Heart right ventricle (tissue), 16 donors: ENCODE measurements around the gene SLC8B1. TPM values are rescaled to one million over a fixed set of nuclear protein-coding genes. Genes with fewer than 3 reads are reported as not detected.
A peak's percentile ranks its signal among the peaks of the same experiment; 100 is the strongest.

ENCODE experiments used
- ATAC-seq, 8 donors: fragments of 200-7000 bp; cut with Tn5 transposase; one replicate each; pipeline ENCODE4 v1.9.1; 2020; ENCODE audit warnings: mild to moderate bottlenecking in 8 of 8, moderate library complexity in 8 of 8, moderate number of reproducible peaks in 1 of 8
- DNase-seq, 2 donors: peaks; one replicate each; pipeline ENCODE4 v3.0.0-alpha.2; 2020
- H3K27ac ChIP-seq, 10 donors: fragments of 200-600 bp; sonication (generic) in 2 of 10; one replicate each; pipeline versions ENCODE4 v1.5.0 to v1.8.0; 2020 to 2022; ENCODE audit warnings: mild to moderate bottlenecking in 3 of 10
- H3K27me3 ChIP-seq, 7 donors: fragments of 200-600 bp; one replicate each; pipeline ENCODE4 v1.8.0; 2021 to 2022; ENCODE audit warnings: mild to moderate bottlenecking in 2 of 7
- H3K36me3 ChIP-seq, 9 donors: fragments of 200-600 bp; sonication (generic) in 1 of 9; one replicate each; pipeline versions ENCODE4 v1.5.0 to v1.8.0; 2020 to 2022; ENCODE audit warnings: mild to moderate bottlenecking in 2 of 9
- H3K4me1 ChIP-seq, 9 donors: fragments of 200-600 bp; sonication (generic) in 1 of 9; one replicate each; pipeline versions ENCODE4 v1.5.0 to v1.8.0; 2020 to 2022; ENCODE audit warnings: mild to moderate bottlenecking in 4 of 9
- H3K4me3 ChIP-seq, 10 donors: fragments of 200-600 bp; sonication (generic) in 2 of 10; one replicate each; pipeline versions ENCODE4 v1.5.0 to v1.8.0; 2020 to 2022; ENCODE audit warnings: mild to moderate bottlenecking in 7 of 10, moderate library complexity in 2 of 10
- H3K9me3 ChIP-seq, 11 donors: fragments of 200-600 bp in 10 of 11; sonication (generic) in 2 of 11; one replicate each; pipeline versions ENCODE4 v1.5.0 to v1.8.0; 2013 to 2022; ENCODE audit warnings: mild to moderate bottlenecking in 2 of 11, control low read depth in 1 of 11, moderate library complexity in 1 of 11
- CTCF ChIP-seq, 9 donors: fragments of 200-600 bp; sonication (generic) in 2 of 9; IDR thresholded peaks; one replicate each; pipeline versions ENCODE4 v1.5.0 to v1.8.0; 2021 to 2022; ENCODE audit warnings: antibody characterized with exemption in 9 of 9, mild to moderate bottlenecking in 5 of 9, moderate library complexity in 1 of 9
- WGBS, 2 donors: extraction: QIAGEN DNeasy Blood & Tissue Kit; methylation state at CpG; one replicate each; pipeline ENCODE4 v1.1.7; 2013; ENCODE audit warnings: inconsistent platforms in 1 of 2; 5-methylcytosine and 5-hydroxymethylcytosine counted together
- intact Hi-C, 10 donors: fragments of 100-400 bp; cut with DNase I; formaldehyde crosslinking; loops; one replicate each; pipeline versions ENCODE4 v1.11.1 to v1.14.2; 2022
- polyA plus RNA-seq, 2 donors: library from polyadenylated mRNA; stranded (reverse); fragments of 200-250 nt; gene quantifications; one replicate each; pipeline ENCODE4 v1.2.3, GENCODE V29; 2013
- total RNA-seq, 10 donors: library from RNA; stranded (reverse); fragmentation: NEBNext Ultra II Directional in 3 of 10; extraction: Animal tissue kit (Norgen Biotek cat#: 25700) in 3 of 10; gene quantifications; one replicate each; pipeline versions ENCODE4 v1.2.1 to v1.2.4, GENCODE V29; 2021 to 2023
- donor health status: Arrhythmogenic right ventricular cardiomyopathy.
- donor health status: ischemic (EF 13 %, LVEDD 7.1; RV severe dilation, severe dysfunction).
- donor health status: healthy with polysubstance abuse.
- donor health status: DM: no; HTN: yes; CAD: no.
- donor health status: DM: no; HTN: no; CAD: no.
- donor health status: ischemic (EF 25% LVEDD 6.9; RV normal size, moderate dysfunction).
- donor health status: ischemic (EF 25% LVEDD 5.7; RV mildly dilated, moderate dysfunction).
- donor health status: healthy.
- donor health status: DM: yes; HTN: yes; CAD: no.
- donor health status: Ischemic cardiomyopathy.
- donor health status: ischemic (EF 35%, LVEDD 5.7; RV mildly dilated, moderate dysfunction).
- donor health status: nonischemic (EF 11% LVEDD 7.7; RV severe dilation, severe dysfunction).
- donor health status: DM: yes; HTN: yes; CAD: no.
- donor health status: PGD.
- donor health status: ischemic (EF 29% LVEDD 5.4; RV normal size, mild dysfunction).
- donor health status: nonischemic (EF 23%, LVEDD 6.1; RV moderate dilation, normal function).

SLC8B1 gene
- total and polyA plus RNA-seq, 12 donors, result 7.2 to 16.9 (median 11.9) TPM

DNA sequence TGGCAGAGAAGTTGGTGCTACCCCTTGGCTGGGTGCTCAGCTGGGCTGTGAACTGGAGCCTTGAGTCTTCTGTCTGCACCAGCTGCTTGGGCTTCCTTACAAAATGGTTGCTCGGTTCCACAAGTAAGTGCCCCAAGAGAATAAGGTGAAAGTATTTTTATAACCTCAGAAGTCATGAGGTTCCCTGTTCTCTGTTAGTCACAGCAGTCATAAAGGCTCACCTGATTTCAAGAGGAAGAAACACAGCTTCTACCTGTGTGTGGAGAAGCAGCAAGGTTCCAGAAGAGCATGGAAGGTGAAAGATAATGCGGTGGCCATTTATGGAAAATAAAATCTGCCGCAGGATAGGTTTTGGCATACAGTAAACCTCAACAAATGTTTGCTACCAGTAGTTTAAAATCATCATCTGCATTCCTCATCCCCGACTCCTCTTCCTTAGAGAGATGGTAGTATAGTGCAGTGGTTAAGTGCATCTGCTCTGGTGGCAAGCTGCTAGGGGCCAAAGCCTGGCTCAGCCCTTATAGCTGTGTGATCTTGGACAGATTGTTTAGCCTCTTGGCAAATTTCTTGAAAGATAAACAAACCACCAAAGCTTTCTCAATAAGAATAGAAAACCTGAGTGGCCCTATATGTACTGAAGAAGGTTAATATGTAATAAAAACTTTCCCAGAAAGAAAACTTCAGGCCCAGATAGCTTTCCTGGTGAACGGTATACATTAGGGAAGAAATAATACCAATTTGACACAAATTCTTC is 81.2 kb downstream of the SLC8B1 start:
- Histone ChIP-seq H3K4me3 (no peak overlapping the region), H3K27ac (peak overlapping the region in 8 of 10 donors; percentile 47 to 98 (median 80)), H3K27me3 (no peaks in the 10 kb centered on the region), H3K9me3 (peaks cover 0 to 18% (median 9%) of the 10 kb centered on the region in 11 donors), H3K36me3 (peaks cover 0 to 55% (median 16%) of the 10 kb centered on the region in 9 donors), H3K4me1 (peaks cover 0 to 41% (median 15%) of the 10 kb centered on the region in 9 donors)
- DNase-seq (no peak), ATAC-seq (no peak)
- intact Hi-C loops, result no loop called here
- 97 to 98% methylated on average over 5 of the region's 5 CpGs for WGBS, 2 donors
- no peak for TF ChIP-seq CTCF (IDR thresholded peaks at IDR 0.05)

DNA sequence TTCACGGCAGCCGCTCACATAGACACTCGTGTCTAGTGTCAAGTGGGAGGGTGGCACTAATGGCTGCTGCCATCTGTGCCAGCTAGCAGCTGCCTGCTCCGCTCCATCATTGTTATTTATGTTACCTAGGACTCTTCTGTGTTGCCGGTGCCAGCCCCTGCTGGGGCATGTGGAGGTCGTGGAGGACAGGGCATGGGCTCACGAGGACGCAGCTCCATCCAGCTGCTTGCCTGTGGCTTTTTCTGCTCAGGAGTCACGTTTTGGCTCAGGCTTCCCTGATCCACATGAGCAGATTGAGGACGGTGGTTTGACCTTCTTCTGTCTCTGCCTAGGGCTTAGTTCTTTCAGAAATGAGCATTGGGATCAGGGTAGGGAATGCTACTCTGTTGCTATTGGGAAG is 82.4 kb downstream of the SLC8B1 start:
- peak overlapping the region; percentile 31 to 98 (median 76) for H3K27ac ChIP-seq

DNA sequence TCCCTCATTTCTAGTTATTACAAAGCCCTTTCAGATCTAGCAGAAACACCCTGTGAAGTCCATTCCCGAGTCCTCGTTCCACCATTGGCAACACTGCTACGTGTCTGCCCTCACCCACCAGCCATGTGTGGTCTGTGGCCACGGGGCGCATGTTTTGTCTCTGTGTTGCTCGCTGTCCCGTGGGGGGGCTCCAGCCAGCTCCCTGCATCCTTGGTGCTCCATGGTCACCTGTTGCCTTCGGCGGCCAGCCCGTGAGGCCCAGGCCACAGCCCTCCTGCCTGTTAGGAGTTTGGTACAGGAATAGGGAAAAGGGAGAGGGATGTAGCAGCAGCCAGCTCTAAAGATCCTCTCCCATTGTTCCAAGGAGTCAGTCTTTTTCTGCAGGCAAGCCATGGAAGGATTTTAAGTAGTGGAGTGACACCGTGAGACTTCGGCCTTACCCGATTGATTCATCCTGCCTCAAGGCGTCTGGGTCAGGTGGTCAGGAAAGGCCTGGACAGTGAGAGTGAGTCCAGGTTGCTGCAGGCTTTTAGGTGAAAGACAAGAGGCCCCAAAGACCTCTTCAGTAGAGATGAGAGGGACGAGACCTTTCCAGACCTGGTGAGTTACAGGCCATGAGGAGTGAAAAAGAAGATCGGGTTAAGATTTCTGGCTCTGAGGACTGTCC is 83.4 kb downstream of the SLC8B1 start:
- peak overlapping the region in 9 of 10 donors; percentile 47 to 98 (median 78) for H3K27ac ChIP-seq
- no peak for TF ChIP-seq CTCF (IDR thresholded peaks at IDR 0.05)
- H3K27me3 ChIP-seq, result no peaks in the 10 kb centered on the region
- intact Hi-C loops, result no loop called here
- H3K4me1 ChIP-seq, result peaks cover 4 to 55% (median 24%) of the 10 kb centered on the region in 9 donors
- H3K9me3 ChIP-seq, result peaks cover 0 to 18% (median 9%) of the 10 kb centered on the region in 11 donors
- no peak for ATAC-seq
- no peak for DNase-seq
- WGBS, 2 donors, result 94 to 95% methylated on average over 16 of the region's 16 CpGs
- H3K4me3 ChIP-seq, result no peak overlapping the region
- peaks cover 0 to 76% (median 16%) of the 10 kb centered on the region in 9 donors for H3K36me3 ChIP-seq

More for the DNA sequence above, 82.4 kb downstream of the SLC8B1 start:
- ATAC-seq (peak; percentile 66 to 90 (median 84)), DNase-seq (peak; percentile 55 to 58)
- H3K36me3 ChIP-seq, result peaks cover 0 to 67% (median 16%) of the 10 kb centered on the region in 9 donors
- WGBS, 2 donors, result 50 to 64% methylated on average over 10 of the region's 10 CpGs
- H3K4me3 ChIP-seq, result no peak overlapping the region
- peaks cover 0 to 45% (median 14%) of the 10 kb centered on the region in 9 donors for H3K4me1 ChIP-seq
- H3K27me3 ChIP-seq, result no peaks in the 10 kb centered on the region
- intact Hi-C loops, result no loop called here
- no peak for TF ChIP-seq CTCF (IDR thresholded peaks at IDR 0.05)
- peaks cover 0 to 18% (median 9%) of the 10 kb centered on the region in 11 donors for H3K9me3 ChIP-seq

DNA sequence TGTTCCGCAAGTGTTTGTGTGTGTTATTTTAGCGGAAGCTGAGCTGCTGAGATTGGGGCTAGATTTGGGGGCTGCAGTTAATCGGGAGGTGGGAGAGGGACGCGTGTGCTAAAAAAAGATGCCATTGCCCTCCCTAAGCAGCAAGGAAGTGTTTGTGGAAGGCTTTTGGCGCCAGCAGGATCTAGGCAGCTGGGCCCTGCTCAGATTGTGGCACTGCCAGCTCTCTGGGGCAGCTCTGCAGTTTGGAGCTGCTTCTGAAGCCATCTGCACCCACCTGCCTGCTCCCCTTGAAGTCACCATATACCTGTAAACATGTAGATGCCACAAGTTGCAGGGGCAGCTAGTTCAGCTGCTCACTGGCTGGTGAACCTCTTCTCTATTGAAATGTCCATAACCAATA is 84.9 kb downstream of the SLC8B1 start:
- Histone ChIP-seq H3K27ac (peak overlapping the region in 8 of 10 donors; percentile 22 to 98 (median 57)), H3K4me1 (peaks cover 15 to 70% (median 36%) of the 10 kb centered on the region in 9 donors), H3K4me3 (no peak overlapping the region), H3K36me3 (peaks cover 0 to 77% (median 16%) of the 10 kb centered on the region in 9 donors), H3K27me3 (no peaks in the 10 kb centered on the region), H3K9me3 (peaks cover 0 to 18% (median 9%) of the 10 kb centered on the region in 11 donors)
- 80 to 82% methylated on average over 6 of the region's 6 CpGs for WGBS, 2 donors
- ATAC-seq (no peak), DNase-seq (no peak)
- TF ChIP-seq CTCF (IDR thresholded peaks at IDR 0.05), result no peak
- intact Hi-C loops, result no loop called here
